Prostate gland (tissue), 2 donors: ENCODE measurements around the gene KLF16.

ENCODE experiments used
- CTCF ChIP-seq, 4 experiments: fragments of 200-600 bp in 2 of 4; fragments of 450-650 bp in 2 of 4; sonication (generic) in 2 of 4; IDR thresholded peaks; 1 replicate in 3 of 4; 2 replicates in 1 of 4; pipeline ENCODE4 v1.5.1; 2016 to 2019; ENCODE audit warnings: antibody characterized with exemption in 4 of 4, mild to moderate bottlenecking in 2 of 4, moderate library complexity in 2 of 4
- POLR2A ChIP-seq: fragments of 450-650 bp; IDR thresholded peaks from one replicate; pipeline ENCODE4 v1.6.1; 2016; ENCODE audit warnings: antibody characterized with exemption, mild to moderate bottlenecking
- POLR2AphosphoS5 ChIP-seq: sonication (generic); formaldehyde crosslinking; IDR thresholded peaks from one replicate; pipeline ENCODE4 v1.6.1; 2017; ENCODE audit warnings: antibody characterized with exemption

- TF ChIP-seq CTCF (IDR thresholded peaks at IDR 0.05) (no peak), POLR2A (no peak), POLR2AphosphoS5 (no peak)
These were observed 46.8 kb upstream of the KLF16 start for GRCh38 chr19:1910177-1910576.
